GM20000 (cell line): ENCODE results near the gene ZNF277.

Experiments
- DNase-seq: peaks from one replicate; pipeline ENCODE4 v3.0.0; 2012; ENCODE audit warnings: low spot score
- TF ChIP-seq, protein P1 (sequence below): IDR thresholded peaks from 2 replicates; pipeline ENCODE4 v1.5.1; 2012; ENCODE audit warnings: mild to moderate bottlenecking, control low read depth; ENCODE audit errors: extremely low read depth, missing control alignments

The ZNF277 gene

DNA sequence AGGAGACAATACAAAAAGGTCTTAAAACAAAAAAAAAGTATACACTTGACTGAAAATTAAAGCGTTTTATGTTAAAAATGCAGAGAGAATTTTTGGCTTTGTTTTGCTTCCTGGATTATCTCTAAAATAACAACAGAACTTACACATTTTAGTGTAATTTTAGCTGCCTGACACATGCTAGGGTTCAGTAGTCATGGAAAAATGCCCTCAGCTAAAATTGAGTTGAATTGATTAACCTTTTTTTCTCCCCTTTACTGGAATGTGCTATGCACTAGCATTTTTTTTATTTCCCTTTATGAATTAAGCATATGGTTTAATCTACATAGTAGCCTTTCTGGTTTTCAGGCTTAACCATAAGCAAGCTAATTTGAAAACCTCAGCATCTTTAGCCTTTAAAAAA, 89.9 kb downstream of the ZNF277 start:
- DNase-seq, result no peak
- TF ChIP-seq, protein P1, sequence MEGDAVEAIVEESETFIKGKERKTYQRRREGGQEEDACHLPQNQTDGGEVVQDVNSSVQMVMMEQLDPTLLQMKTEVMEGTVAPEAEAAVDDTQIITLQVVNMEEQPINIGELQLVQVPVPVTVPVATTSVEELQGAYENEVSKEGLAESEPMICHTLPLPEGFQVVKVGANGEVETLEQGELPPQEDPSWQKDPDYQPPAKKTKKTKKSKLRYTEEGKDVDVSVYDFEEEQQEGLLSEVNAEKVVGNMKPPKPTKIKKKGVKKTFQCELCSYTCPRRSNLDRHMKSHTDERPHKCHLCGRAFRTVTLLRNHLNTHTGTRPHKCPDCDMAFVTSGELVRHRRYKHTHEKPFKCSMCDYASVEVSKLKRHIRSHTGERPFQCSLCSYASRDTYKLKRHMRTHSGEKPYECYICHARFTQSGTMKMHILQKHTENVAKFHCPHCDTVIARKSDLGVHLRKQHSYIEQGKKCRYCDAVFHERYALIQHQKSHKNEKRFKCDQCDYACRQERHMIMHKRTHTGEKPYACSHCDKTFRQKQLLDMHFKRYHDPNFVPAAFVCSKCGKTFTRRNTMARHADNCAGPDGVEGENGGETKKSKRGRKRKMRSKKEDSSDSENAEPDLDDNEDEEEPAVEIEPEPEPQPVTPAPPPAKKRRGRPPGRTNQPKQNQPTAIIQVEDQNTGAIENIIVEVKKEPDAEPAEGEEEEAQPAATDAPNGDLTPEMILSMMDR, result no peak

DNA sequence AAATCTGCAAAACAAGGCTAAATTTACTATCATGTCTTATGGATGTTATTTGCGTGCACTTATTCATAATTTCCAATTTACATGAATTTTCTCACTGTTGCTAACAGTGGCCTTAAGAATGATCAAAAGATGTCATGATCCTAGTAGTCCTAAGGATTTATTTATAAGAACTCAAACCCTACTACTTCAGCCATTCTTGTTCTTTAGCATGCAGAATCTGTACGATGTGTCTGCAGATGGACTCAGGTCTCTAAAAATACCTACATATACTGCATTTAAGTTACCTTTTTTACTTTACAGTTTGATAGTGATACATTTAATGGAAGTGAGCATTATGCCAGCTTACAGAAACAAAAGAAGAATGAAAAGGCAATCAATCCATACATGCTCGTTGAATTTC, 91.2 kb downstream of the ZNF277 start:
- TF ChIP-seq, protein P1, result no peak

DNA sequence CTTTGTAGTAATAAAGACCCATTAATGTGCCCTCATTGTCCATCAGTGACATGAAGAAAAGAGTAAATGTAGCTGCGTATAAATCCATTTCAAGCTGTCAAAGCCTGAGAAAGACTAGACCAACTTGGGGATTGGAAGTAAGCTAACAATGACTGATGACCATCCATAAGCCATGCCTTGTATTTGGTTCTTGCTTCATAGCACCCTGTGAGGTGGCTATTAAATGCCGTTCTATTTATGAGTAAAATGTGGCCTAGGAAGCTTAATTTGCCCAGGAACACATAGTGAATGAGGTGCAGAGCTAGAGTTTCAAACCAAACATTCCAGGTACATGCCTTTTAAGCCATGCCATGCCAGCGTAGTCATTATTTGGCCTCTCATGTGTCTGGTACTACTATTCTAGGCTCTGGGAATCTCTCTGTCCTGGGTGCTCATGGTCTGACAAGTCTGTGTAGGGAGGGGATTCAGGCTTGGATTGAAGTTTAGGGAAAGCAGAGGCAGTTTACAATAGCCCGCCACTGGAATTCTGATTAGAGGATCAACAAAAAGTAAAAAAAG, 92.1 kb downstream of the ZNF277 start:
- TF ChIP-seq, protein P1, result no peak
- DNase-seq, result no peak

More for the DNA sequence above, 91.2 kb downstream of the ZNF277 start:
- DNase-seq, result no peak

DNA sequence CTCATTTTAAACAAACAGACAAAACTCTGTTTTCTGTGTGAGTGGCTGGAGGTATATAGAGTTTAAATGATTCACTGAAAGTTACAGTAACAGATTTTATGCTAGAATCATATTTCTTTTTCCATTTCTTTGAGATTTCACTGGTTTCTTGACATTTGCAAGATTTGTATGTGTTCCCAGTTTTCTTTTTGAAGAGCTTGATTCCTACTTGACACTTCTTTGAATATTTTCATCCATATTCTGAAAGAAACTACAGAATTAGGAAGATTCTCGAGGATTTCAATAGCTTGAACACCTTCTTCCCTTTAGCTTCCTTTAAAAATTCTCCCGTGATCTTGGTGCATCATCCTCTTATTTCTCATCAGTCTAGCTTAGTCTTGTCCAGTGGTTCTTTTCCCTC, 93.6 kb downstream of the ZNF277 start:
- TF ChIP-seq, protein P1, result no peak
- no peak for DNase-seq

DNA sequence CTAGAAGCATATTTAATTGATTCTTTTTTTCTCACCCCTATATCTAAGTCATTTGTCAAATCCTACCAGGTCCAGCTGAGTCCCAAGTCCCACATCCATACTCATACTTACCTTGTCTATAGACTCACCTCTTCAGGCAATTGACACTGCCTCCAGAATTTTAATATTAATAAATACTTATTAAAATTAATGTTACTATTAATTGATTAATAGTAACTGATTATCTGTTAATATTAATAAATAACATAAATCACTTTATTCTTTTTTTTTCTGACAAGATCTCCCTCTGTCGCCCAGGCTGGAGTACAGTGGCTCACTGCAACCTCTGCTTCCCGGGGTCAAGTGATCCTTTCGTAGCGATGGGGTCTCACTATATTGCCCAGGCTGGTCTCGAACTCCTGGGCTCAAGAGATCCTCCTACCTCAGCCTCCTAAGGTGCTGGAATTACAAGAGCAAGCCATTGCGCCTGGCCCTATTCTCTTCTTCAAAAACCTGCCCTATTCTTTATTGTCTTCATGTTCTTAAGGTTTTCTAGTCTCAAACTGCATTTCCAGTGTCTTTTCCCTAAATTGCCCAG, 94.4 kb downstream of the ZNF277 start:
- no peak for DNase-seq
- TF ChIP-seq, protein P1, result no peak

DNA sequence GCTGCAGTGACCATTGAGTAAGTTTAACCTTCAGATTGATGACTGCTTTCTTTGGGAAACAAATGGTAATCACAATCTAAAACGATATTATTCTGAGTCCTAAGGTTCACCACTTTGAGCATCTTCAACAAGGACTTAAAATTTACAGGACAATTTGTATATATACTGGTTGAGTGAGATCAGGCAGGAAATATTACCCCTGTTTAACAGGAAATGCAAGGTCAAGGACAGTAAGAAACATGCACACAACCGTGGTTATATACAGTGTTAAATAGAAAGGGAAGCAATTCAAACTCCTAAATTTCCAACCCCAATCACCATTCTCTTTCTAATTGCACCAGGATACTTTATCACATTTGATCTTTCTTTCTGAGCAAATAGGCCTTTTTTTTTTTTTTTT, 96.1 kb downstream of the ZNF277 start:
- no peak for DNase-seq
- TF ChIP-seq, protein P1, result no peak

DNA sequence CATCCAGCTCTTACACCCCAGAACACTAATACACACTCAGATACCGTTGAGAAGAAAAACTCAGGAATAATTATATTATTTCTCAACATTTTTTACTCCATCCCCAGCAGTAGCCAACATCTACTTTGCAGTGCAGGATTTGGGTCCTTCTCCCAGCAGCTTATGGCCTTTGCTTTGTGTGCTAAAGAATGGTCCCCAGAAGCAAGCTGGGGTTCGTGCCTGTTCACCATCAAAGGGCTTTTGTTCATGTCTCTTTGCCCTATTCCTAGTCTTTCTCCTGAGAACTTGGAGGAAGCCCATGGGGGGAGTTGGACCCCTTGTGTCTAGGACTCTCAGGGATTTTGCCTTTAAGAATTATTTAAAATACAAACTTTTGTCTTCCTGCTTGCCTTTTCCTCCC, 100.4 kb downstream of the ZNF277 start:
- no peak for DNase-seq
- TF ChIP-seq, protein P1, result no peak
